NCI-H146 (cell line): Measurements from ENCODE around the gene SEMA3B.
"Not testable (repeated sequence)": the region's sequence is repeated elsewhere in the genome, so short reads cannot be mapped to it uniquely, and the experiment has no call there.

Source experiments
- DNase-seq: peaks from one replicate; lab custom pipeline; 2025; lab: John Stamatoyannopoulos, UW

The SEMA3B gene

GRCh38 chr3:50294089-50294488 is 25.1 kb downstream of the SEMA3B start:
- no peak for DNase-seq

GRCh38 chr3:50294492-50295403 is 25.8 kb downstream of the SEMA3B start:
- no peak for DNase-seq

- no peak for DNase-seq
Measured at GRCh38 chr3:50295553-50296431, 26.8 kb downstream of the SEMA3B start.

- DNase-seq: no peak
Measured at GRCh38 chr3:50296721-50297383, 27.9 kb downstream of the SEMA3B start.

- no peak for DNase-seq
Measured at GRCh38 chr3:50297384-50297775, 28.4 kb downstream of the SEMA3B start.

GRCh38 chr3:50297896-50298725 is 29.2 kb downstream of the SEMA3B start:
- DNase-seq: no peak

- peak; percentile 97 for DNase-seq
Measured at GRCh38 chr3:50298836-50299637, 30.1 kb downstream of the SEMA3B start, which contains the start of the genes HYAL3 and NAA80. Gene HYAL3, minus strand, starts transcription at chr3:50299405. Its CDS starts 3,803 bp downstream, at chr3:50295602. Gene NAA80, minus strand, starts transcription at chr3:50299405. Its CDS starts 1,942 bp downstream, at chr3:50297463.

GRCh38 chr3:50299638-50299928 is 30.6 kb downstream of the SEMA3B start:
- no peak for DNase-seq

GRCh38 chr3:50299929-50300680 is 31.2 kb downstream of the SEMA3B start:
- DNase-seq: no peak

GRCh38 chr3:50300681-50301254 is 31.8 kb downstream of the SEMA3B start:
- no peak for DNase-seq

GRCh38 chr3:50302095-50303012 is 33.4 kb downstream of the SEMA3B start:
- no peak for DNase-seq

GRCh38 chr3:50303013-50303815 is 34.3 kb downstream of the SEMA3B start, which contains the start of gene HYAL1:
Gene HYAL1, minus strand, starts transcription at chr3:50303574. Its CDS starts 618 bp downstream, at chr3:50302956.
- no peak for DNase-seq

GRCh38 chr3:50304601-50305000 is 35.7 kb downstream of the SEMA3B start:
- DNase-seq: no peak

- DNase-seq: not testable (repeated sequence)
Measured at GRCh38 chr3:50312041-50312440, 43.1 kb downstream of the SEMA3B start.

- no peak for DNase-seq
Measured at GRCh38 chr3:50314342-50314741, 45.4 kb downstream of the SEMA3B start.

GRCh38 chr3:50314816-50315215 is 45.9 kb downstream of the SEMA3B start:
- no peak for DNase-seq

- DNase-seq: no peak
Measured at GRCh38 chr3:50316657-50317242, 47.8 kb downstream of the SEMA3B start.
